Measurements from ENCODE around the gene RPS6KA2.

Gene RPS6KA2

DNA sequence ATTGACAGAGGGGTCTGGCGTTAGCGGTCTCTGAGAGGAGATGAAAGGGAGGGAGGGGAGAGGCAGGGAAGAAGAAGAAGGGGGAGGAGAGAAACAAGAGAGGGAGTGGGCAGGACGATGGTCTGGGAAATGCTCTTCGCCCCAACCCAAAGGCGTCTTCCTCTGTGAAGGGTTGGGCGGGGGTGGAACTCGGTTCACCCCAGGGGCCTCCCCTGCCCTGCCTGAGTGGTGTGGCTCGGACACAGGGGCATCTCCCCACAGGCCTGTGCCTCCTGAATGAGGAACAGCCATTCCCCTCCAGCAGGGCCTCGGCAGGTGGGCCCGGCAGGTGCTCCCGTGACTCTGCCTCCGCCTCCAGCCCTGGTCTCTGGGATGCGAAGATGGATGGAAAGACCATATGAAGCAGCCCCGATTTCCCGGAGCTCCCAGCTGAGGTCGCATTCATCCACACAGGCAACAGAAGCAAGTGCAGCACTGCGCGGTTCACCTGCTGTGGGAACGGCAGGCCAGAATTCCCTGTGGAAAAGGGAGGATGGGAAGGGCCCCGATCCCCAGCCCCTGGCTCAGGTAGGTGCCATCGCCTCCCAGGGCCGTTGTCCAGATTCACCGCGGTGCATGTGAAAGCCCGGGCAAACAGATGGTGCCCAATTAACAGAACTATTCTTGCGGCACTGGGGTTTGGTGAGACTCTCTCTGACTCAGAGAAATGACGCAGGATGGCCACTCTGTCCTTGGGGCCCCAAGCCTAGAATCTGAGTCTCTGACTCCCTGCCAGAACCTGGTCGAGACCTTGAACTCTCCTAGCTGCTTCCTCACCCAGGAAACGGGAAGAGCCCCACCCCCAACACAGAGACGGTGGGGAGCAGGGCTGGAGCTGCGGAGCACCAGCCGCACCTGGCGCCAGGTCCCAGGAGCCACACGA lies 29.4 kb upstream of the RPS6KA2 start:
- no peak for DNase-seq (ENCODE audit: low read depth)

DNA sequence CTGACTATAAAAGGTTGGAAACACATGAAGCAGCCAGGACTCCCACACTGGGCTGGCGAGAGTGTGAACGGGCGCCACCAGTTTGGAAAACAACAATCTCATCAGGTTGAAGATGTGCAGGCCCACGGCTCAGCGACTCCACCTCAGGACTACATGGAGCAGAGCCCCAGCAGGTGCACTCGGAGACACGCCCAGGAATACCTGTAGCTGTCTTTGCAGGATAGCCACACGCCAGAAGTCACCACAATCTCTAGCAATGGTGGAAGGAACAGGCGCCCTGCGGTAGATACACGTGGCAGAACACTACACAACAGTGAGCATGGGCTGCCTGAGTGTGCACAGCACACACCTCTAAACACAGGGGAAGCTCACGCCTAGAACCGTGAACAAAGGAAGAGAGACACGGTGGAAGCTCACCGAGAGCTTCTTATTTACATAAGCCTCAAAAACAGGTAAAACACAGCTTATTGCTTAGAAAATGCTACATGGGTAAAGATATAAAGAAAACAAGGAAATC lies 28.7 kb upstream of the RPS6KA2 start:
- DNase-seq (ENCODE audit: low read depth) = no peak

DNA sequence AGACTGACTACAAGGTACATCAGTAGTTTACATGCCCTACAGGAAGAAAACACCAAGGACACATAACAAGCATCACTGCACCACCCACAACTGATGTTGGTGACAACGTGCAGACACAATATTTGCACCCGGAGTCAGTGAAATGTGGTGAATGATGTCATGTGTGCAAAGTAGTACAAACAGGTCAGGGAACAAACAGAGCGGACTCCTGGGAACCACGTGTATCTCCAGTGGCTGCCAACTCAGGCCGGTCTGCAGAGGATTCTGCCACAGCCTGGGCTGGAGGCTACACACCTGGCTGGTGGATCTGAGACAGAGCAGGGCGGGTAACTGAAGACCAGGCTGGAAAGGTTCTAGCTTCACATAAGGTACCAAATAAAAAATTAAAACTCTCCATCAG lies 28.2 kb upstream of the RPS6KA2 start:
- no peak for DNase-seq (ENCODE audit: low read depth)

DNA sequence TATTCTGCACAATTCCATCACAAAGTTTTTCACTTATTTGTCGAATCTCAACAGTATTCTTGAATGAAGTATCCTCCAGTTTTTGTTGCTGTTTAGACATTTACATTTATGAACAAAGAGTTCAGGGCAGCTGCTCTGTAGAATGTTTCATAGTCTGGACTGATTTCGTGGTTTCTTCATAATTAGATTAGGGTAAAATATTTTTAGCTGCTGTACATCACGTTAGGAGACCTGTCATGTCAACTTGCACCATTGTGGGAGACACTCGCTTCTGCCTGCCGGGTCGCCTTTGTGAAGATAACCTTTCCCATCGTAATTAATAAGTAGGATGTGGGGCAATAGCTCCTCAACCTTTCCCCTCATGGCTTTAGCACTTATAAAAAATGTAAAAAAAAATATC lies 27.5 kb upstream of the RPS6KA2 start:
- no peak for DNase-seq (ENCODE audit: low read depth)

DNA sequence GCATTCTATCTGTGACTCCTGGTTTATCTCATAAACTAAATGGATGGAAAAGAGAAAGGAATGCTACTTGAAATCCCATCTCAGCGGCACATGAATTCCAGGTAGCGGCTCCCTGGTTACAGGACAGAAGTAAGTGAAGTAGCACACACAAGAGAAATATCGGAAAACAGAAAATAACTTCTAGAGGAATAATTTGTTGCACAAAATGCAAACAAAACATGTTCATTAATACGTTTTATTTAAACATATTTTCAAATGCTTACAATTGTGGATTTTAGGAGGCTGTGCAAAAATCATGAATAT lies 26.5 kb upstream of the RPS6KA2 start:
- DNase-seq (ENCODE audit: low read depth) = no peak

DNA sequence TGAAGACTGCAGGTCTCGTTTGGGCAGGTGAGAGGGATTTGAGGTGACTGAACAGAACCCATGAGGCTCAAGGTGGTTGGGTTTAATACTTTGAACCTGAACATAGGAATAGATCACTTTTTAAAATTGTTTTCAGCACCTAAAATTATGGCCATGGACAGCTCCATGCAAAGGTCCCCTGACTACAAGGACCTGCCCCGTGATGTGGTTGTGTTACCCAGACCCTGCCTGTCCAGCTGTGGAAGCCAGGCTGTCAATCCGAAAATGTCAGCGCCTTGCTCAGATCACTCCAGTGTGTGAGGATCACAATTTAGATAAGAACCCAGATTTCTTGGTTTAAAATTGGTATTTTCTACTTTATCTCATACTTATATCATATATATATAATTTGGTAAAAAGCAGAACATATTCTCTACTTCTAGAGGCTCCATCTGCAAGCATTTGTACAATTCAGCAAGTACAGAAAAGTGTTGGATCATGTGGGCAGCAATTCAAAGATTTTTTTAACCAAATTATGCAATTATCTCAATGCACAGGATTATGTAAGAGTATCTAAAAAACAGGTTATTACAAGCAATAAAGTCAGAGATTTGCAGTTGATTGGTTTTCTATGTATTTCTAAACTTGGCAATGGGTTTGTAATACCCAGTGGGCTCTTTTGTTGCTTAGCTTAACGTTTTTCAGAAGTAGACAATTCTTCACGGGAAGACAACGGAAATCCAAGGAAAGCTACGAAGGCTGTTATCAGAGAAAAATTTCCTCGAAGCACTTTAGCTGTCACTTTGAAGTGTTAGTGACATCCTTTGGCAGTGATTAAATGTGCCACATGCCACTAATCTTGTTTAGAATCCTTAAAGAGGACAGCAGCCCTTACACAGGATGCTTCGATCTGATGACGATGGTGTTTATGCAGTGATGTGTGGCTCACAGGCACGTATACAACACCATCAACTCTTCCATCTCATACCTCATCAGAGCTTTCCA lies 24.1 kb upstream of the RPS6KA2 start:
- DNase-seq (ENCODE audit: low read depth) = no peak

DNA sequence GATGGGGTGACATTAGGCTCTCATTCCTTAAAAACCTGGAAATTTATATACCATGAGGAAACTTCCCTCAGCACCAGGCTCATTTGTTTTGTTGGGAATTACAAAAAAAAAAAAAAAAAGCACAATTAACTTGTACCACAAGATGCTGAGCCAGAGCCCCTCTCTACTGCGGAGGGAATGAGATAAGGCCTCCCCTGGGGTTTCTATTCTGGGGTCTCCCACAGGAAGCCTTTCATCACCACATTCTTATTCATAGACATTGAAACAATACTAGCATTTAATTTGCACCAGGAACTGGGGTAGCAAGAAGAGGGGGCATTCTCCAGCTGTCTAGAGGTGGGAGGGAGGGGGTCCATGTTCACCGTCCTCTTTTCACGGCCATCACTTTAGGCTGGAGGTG lies 23.0 kb upstream of the RPS6KA2 start:
- no peak for DNase-seq (ENCODE audit: low read depth)

DNA sequence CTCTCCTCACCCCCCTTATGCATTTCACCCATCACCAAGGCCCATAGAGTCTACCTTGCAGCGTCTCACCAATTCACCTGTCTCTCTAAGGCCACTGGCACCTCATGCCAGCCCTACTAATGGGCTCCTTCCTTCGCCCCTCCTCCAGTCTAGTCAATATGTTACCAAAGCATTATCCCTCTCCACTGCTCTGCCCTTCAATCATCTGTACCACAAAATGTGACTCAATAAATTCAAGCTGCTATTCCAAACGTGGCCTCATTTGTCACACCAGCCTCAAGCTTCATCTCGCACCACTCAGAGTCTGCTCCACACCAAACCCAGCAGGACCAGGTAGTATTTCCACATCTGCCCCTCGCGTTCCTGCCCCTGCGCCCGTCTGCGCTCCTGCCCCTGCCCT lies 21.8 kb upstream of the RPS6KA2 start:
- DNase-seq (ENCODE audit: low read depth) = no peak

DNA sequence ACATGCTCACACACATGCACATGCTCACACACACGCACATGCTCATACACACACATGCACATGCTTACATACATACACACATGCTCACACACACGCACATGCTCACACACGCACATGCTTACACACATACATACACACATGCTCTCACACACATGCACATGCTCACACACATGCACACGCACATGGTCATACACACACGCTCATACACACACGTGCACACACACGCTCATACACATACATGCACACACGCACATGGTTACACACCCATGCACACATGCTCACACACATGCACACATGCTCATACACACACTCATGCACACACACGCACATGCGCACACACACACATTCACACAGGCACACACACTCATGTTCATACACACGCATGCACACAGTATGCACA lies 20.8 kb upstream of the RPS6KA2 start:
- no peak for DNase-seq (ENCODE audit: low read depth)

DNA sequence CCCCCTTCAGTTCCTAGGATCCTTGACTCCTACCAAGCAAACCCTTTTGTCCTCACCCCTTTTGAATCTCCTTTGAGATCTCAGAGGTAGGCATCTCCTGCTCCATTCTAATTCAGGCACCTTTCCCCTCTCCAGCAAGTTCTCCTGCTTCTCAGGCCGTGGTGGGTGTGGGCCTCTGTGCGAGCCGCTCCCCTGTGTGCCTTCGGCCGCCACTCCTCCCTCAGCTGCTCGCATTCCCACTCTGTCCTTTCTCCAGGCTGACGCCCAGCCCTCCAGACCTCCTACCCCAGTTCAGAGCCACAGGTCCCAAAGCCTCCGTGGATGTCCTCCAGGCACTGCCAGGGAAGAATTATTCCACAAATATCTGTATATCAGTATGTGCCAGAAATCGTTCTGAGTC lies 19.7 kb upstream of the RPS6KA2 start:
- DNase-seq (ENCODE audit: low read depth) = no peak

DNA sequence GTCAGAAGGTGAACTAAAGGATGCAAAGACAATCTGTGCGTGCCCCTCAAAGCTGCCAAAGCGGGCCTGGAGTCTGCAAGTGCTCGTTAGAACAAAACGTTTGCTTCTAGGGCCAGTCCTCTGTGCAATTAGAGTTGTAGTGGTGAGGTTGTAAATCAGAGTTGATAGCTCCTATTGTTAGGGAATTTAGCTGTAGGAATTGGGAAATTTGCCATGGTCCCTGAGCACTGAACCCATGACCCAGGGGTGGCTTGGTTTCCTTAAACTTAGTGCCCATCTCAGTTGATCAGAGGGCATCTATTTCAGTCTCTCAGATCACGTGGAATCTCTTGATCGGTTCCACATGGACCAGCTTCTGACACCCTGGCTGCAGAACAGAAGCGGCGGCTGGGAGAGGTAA lies 18.8 kb upstream of the RPS6KA2 start:
- DNase-seq (ENCODE audit: low read depth) = no peak

DNA sequence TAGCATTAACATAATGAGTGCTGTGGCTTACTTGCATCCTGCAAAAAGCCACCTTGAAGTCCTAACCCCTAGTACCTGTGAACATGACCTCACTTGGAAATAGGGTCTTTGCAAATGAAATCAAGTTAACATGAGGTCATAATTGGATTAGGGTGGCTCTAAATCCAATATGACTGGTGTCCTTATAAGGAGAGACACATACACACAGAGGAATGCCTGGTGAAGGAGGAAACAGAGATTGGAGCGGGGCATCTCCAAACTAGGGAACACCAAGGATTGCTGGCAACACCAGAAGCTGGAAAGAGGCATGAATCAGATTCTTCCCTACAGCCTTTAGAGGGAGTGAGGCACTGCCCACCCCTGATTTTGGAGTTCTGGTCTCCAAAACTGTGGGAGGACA lies 17.6 kb upstream of the RPS6KA2 start:
- no peak for DNase-seq (ENCODE audit: low read depth)

DNA sequence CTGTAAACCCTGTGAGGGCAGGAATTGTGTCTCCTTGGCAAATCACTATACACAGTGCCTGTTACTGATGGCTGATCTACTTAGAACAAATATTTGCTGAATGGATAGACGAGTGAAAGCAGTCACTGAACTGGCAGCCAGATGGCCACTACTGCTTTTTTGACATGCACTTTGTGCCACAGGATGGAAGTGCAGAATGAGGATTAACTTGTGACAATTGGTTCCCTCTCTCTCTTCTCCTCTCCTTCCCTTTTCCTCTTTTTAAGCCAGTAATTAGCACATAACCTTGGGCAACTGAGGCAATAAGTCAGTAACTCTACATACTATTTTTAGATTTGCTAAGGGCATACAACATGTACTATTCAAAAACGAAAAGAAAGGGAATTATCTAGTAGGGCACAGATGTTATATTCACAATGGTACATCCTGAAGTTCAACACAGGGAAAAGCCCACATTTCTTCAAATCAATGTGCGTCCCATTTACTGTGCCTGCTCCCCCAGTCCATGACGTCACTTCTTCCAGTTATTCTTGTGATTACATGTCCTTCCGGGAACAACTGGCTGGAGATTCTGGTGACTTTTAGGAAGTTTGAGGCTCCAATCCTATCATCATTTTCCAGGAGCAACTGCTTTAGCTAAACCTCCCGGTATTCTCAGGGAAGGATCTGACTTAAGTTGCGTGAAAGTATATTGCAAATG lies 17.0 kb upstream of the RPS6KA2 start:
- DNase-seq (ENCODE audit: low read depth) = no peak

DNA sequence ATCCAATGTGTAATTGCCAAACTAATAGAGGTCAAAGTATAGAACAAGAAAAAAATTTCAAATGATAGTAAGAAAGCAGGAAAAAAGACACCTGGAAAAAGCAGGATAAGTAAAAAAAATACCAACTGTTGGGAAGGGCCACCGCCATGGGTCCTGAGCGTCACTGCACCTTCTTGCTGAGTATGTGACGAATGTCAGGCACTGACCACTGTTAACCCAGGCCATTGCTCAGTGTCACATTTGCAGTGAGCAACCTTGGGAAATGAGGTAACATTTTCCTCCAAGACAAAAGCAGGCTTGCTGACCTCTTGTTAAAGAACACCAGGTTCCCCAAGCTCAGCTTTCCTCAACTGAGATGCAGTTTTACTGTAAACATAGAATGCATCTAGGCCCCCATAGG lies 15.6 kb upstream of the RPS6KA2 start:
- DNase-seq (ENCODE audit: low read depth) = no peak

DNA sequence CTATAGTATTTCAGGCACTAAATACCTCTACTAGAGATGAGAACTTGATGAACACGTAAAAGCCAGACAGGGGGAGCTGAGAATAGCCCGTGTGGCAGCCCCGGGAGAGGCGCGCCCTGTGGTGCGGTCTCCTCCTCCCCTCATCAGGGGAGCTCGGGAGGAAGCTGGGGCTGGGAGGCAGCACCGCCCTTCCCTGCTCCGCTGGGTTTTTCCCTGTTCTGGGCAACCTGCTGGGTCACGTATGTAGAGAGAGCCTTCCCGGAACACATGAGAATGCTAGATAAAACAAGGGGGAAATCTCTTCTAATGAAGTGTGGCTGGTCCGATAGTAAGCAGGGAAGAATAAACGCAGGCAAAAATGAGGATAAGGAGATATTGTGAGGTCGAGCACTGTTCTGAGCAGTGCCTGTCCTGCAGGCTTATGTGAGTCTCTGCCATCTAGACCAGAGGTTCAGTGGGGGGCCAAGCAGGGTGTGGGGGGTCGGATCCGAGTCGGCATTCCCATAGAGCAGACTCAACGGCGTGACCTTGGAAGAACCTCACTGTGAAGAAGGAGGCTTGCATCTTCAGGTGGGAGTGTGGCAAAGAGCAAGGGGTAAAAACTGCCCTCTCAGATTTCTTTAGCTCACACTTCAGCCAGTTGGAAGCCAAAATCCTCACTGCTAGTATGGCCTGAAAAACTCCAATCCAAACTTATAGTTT lies 13.4 kb upstream of the RPS6KA2 start:
- no peak for DNase-seq (ENCODE audit: low read depth)

DNA sequence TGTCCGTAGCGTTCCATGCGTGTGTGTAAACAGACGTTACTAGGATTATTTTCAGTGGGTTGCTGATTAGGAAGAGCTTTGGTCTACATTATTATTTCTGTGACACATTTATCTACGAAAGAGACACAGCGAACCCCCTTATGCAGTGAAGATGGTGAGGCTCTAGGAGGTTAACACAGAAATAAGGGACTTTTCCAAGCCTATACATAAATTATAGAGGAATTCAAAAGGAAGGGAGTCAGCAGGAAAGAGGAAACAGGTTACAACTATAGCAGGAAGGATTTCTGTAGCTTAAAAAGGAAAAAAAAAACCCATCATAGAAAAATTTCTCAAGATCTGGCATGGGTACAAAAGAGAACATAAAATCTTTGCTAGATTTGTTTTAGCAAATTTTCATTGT lies 12.9 kb upstream of the RPS6KA2 start:
- DNase-seq (ENCODE audit: low read depth) = no peak

DNA sequence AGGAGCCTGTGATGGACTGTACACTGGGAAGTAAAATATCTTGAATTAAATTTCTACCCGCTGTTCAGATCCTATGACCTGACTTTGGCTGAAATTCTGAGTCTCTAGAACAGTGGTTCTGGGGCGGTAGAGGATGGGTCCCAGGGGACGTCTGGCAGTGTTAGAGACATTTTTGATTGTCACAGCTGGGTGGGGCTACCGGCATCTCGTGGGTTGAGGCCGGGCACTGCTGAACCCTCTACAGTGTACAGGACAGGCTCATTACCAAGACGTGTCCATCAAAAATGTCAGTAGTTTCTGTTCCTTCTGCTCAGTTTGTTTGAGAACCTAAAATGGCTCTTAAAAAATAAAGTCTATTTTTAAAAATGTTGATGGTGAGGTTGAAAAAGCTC lies 11.5 kb upstream of the RPS6KA2 start:
- no peak for DNase-seq (ENCODE audit: low read depth)

DNA sequence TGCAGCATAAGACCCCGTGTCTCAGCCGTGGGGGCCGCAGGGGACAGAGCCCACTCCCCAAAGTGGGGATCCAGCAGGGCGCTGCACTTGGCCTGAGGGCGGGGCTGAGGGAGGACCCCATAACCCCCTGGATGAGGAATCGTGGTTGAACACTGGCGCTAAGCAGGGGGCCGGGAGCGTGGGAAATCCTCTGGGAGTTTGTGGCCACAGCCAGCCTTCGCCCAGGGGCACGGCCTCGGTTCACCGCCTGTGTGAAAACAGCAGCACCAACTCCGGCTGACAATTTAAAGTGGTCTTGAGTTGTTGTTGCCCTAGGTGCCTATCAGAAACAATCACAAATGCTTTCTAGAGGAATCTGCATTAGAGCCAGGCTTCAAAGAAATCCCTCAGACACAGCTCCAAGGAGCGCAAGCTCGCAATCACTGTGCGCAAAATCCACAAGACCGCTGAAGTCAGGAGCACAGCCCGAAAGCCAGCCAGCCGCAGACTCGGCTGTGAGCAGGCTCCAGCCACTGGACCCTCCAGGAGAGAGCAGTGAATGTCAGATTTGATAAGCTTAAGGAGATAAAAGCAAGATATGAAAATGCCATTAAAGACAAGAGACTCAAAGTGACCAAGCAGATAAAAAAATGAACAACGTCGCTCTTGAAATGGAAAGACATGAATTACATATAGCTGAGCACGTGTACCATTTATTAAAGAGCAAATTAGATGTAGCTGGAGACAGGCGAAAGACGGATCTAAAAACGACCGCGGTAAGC lies 10.9 kb upstream of the RPS6KA2 start:
- DNase-seq (ENCODE audit: low read depth) = no peak

DNA sequence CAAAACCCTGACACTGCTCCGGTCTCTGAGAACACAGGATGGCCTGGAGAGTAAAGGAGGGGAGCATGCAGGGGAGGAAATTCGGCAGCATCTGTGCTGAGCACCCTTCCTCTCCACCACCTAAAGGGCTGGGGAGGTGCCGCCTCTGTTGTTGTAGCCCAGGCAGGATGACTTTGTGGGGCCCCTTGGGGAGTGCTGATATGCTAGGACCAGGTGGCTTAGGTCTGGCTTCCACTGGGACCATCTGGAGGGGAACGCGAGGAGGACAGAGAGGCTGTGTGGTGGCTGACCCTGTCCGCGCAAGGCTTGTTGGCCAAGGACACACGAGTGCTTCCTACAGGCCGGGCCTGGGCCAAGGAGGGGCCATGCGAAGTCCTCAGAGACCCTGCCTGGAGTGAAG lies 9.9 kb upstream of the RPS6KA2 start:
- no peak for DNase-seq (ENCODE audit: low read depth)

DNA sequence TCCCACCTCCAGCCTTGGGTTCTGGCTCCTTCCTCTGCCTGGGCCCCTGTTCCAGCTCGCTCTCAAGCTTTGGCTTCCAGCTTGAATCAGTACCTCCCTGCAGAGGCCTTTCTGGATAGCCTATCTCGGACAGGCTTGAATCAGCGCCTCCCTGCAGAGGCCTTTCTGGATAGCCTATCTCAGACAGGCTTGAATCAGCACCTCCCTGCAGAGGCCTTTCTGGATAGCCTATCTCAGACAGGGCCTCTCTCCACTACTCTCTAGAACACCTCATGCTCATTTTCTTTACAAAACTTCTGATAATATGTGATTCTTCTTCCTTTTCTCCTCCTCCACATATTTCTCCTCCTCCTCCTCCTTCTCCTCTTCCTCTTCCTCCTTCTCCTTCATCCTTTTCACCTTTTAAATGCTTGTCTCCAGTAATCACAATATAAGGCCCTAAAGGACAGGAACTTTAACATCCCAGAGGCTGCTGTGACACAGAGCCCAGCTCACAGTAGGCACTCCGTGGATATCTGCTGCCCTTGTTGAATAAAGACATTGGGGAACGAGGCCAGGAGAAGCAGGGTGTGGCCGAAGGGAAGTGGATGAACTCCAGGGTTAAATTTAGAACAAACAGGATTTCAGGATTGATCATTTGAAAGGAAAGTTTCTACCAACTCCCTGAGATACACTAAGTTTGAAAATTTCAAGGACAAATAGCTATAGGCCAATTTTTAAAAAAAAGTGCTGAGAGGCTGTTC lies 9.3 kb upstream of the RPS6KA2 start:
- no peak for DNase-seq (ENCODE audit: low read depth)

Measured in T-helper 22 cell (primary cell).